ENCODE measurements around the gene RUNX1.
A peak's percentile ranks its signal among the peaks of the same experiment; 100 is the strongest.
"Not testable (repeated sequence)": the region's sequence is repeated elsewhere in the genome, so short reads cannot be mapped to it uniquely, and the experiment has no call there.

RUNX1 gene

DNA sequence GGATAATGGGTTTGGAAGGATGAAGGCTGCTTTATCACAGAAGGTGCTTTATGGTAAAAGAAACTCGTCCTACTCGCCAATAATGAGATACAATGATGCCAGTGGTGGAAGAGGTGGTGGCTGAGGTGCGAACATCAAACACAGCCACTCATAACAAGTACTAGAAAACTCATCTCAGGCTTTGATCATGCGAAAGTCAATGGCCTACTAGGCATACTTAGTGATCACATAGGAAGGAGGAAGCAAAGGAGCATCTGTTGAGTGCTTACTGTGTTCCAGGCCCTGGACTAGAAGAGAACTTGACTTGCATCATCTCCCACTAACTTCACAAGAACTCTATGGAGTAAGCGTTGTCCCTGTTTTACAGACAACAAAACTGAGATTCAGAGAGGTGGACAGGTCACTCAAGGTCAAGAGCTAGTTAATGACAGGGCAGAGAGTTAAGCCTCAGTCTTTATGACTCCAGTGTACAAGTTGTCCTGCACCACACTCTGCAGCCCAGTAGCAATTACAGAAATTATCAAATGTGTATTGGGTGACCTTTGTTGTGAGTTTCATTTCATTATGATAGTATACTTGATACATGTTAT lies 33.6 kb downstream of the RUNX1 start:
- peak; percentile 69 for DNase-seq

DNA sequence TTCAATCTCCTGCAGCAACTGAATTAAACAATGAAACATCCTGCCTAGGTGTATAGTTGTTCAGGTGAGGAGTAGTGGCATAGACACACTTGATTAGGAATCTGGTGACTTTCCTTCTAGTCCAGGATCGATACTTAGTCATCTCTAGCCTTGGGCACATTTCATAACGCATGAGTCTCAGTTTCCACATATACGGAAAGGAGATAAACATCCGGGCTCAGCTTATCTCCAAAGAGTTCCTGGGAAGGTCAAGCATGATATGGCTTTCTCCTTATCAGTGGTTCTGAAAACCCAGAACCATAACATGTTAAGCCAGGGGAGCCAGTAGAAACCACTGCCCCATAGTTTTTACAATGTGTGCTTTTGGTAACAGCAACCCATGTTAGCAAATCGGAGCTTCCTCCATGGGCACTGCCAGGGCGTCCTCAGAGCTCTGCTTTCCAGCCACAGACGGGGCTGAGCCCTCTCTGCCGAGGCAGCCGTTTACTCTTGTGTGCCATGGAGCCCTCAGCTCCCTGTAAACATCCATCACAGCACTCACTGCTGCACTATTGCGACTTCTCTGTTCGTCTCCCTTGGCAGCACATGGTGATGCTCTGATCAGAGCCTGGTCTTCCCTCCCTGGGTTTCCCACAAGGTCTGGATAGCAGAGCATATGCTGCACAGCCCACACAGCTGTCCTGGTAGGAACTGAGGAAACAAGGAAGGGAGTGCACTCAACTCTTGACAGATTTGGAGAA lies 34.6 kb downstream of the RUNX1 start:
- DNase-seq = no peak

DNA sequence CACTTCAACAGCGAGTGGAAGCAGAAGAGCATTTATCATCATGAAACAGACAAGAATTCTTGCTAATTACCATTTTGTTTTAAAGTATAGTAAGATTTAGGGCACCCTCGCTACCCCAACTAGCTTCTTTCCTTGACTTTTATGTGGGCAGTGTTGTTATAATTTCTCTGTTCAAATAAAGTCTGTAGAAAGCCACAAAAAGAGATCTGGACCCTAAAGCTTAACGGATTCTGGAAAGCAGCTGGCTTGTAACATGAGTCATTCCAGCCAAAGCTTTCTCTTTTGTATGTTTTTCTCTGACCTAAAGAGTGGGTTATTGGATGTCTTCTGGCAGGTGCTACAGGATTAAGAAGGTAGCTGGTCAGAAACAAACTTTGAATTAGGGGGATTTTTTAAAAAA lies 37.4 kb downstream of the RUNX1 start:
- DNase-seq = no peak

DNA sequence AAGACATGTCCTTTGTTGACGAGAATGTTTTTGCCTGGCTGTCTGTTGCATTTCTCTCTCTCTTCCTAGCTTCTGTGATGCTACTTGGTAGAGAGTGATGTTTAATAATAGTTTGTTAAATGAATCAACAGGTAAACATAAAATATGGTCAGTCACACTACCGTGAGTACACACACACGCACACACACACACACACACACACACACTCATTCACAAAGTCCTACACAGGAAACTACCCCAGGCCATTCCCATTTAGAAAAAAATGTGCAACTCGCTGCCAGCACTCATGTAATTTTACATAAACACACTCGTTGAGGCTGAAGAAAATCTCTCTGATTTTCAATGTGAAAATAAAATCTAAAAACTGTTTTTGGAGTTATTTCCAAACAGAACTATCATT lies 38.7 kb downstream of the RUNX1 start:
- no peak for DNase-seq

DNA sequence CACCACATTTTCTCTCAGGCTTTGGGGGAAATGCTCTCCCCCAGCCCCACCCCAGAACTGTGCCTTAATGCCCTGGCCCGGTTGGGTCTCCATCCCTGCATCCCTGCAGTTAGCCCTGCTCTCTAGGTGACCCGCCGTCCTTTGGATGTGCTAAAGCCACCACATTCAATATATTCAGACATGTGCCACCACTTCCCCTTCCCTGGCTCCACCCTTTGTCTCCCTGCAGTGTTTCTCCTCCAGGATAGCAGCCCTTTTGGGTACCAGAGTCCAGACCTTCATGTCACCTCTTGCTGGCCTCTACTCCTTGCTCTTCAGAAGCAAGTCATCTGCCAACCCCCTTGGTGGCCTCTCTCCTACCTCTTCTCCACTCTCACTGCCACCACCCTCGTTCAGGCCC lies 41.8 kb downstream of the RUNX1 start:
- no peak for DNase-seq

DNA sequence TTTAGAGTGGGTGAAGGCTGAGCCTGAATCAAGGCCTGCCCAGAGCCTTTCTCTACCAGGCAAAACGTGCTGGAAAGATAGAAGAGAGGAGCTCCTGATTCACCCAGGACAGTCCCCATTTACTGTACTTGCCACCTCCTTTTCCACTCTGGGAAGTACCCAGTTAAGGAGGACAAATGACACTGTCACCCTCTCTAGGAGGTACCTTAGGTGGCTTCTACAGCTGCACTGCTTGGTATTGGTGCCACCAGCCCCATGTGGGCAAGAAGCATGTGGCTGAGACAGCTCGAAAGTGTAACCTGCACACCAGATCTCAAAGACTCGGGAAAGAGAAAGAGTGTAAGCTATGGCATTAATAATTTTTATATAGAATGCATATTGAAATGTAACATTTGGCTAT lies 42.3 kb downstream of the RUNX1 start:
- no peak for DNase-seq

DNA sequence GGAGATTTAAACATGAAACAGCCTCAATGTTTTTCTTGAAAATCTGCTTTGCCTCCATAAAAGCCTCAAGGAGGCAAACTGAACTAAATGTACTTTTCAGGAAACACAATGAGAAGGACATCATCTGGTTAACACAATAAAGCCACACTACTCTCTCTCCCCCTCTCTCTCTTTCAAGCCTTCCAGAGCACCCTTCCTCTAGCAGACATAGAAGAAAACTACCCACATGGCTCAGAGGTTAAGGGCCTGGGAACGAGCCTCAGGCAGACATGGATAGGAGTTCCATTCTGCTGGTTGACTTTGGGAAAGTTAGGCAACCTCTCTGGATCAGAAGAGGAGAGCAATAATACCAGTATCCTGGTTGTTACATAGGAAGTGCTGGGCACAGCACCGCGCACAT lies 42.9 kb downstream of the RUNX1 start:
- DNase-seq = no peak

DNA sequence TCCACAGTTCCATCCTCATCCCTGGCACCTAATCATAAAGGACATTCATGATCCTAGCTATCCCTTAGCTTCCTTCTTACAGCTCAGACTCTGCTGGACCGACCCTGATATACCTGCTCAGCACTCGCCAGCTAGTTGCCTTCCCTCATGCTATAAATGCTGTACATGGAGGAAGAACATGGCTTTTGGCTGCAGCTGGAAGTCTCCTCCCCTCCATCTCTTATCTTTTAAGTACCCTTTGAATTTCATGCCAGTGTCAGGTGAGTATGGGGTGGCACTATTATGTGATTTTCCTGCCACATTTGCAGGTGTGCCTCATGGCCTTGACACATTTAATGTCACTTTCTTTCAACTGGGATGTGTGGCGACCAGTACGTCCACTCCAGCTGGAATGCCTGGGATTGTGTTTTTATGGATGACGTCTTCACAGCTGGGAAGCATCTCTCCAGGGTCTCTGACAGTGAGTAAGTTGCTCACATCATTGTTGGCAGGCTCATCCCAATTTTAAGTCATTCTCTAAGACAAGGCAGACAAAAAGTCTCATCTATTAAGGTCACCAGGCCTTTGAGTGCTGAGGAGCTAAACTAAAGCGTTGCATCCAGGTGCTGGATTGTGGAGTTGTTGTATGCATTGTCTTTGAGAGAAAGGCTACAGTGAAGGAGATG lies 43.4 kb downstream of the RUNX1 start:
- peak; percentile 35 for DNase-seq

DNA sequence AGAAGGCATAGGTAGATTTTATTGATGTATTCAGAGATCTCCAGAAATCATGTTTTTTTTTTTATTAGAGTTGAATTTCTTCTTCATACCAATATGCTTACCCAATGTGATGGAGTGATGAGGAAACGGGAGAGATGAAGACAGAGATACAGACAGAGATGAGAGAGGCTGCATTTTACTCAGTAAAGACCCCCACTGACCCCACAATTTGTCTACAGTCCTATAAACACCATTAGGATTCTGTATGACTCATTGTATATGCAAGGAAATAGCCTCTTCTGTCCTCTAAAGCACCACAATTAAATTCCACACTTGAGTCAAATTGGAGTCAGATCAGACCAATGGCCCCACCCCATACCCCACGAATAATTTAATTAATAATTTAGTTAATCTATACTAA lies 44.0 kb downstream of the RUNX1 start:
- no peak for DNase-seq

DNA sequence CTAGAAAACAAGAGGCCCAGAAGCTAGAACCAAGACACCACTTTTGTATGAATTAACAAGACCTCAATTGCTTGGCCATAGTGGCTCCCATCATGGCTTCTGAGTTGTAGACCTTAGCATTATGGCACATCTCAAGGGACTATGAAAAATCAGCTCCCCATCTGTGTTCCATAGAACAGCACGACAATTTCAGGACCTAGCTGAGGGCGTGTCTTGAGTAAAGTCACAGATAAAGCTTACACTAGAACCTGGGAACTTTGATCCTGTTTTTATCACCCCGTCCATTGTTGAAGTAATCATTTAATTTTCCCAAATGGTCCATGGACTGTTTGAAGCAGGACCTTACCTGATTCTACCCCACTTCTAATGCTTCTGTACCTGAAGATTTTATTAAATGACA lies 44.8 kb downstream of the RUNX1 start:
- no peak for DNase-seq

DNA sequence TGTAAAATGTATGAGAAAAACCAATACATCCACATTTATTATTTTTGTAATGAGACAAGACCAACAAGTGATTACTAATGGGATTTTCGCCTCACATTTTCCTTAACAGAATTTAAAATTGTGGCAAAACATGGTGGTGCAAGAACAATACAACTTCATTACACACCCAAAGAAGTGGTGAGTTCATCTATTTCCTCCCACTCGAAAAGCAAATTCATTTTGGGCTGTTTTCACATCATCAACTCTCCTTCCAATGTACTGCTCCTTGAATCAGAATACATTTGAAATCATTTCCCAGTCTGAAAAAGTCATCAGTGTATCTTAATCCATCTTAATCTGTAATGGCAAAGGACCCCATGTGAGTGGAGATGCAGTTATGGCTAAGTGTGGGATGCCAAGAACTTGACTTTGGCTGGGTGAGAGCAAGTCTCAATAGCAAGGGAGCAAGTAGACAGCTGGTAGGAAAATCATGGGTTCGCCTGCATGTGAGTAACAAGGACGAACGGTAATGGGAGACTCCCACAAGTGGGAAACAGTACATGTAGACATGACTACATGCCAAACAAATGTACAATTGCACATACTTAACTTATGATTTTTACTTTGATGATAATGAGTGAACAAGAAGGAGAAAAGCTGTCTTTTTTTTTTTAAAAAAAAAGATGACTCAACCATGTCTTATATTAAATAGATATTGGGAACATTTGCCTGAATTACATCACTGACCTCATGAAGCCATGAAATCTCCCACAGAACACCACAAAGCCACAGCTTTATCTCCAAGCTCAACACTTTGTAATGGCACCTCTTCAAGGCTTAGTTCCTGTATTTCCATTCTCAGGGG lies 46.0 kb downstream of the RUNX1 start:
- DNase-seq = no peak

DNA sequence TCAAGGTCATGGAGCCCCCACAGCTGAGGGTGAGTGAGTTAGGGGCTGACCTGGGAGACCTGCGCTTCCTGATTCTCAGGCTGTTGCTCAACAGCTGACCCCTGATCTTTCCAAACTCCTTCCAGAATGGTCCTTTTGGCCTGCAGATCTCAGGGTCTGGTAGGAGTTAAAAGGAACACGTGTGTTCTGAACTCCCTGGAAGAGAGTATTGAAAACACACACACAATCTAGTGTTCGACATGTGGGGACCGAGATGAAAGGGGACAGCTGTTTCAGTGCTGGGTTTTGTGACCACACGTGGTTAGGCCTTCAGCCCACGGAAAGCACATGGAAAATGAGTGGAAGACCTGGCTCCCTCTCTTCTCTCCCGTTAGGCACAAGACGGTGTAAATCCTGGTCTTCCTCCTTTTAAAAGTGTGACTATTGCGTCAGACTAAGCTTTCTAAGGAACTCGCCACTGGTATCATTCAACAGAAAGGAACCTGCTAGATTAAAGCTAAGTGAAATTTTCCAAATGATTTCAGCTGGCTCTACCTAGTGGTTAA lies 49.6 kb downstream of the RUNX1 start:
- no peak for DNase-seq

DNA sequence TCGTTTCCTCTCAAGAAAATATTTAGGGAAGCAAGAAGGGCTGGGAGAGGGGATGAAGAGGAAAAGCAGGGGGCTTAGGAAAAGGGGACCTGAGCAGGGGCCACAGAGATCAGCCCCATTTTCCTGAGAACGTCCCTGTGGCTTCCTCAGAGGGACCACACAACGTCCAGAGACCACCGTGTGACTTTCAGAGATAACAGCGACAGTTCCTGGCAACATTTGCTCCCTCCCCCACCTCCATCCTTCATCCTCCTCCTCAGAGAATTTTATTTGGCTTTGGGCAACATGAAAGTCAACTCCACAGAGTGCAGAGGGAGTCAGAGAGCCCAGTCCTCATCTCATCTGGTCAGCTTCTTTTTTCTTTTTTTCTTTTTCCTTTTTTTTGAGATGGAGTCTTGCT lies 50.9 kb downstream of the RUNX1 start:
- DNase-seq = no peak

DNA sequence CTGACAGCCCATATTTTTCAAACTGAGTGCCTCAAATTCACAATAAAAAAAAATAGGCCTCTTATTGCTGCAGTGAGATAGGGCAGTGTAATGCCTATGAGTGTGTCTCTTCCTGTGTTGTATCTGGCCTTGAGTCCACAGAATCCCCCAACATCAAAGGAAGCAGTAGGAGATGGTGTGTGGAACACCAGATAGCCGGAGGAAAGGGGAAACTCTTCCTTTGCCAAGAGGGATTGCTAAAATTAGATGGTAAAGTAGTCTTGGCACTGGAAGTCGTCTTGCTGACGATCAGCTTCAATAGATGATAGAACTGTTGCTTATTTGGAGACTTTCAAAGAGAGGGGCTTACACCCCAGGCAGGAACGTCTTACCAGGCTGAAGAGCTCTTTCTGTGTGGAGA lies 51.8 kb downstream of the RUNX1 start:
- DNase-seq = no peak

DNA sequence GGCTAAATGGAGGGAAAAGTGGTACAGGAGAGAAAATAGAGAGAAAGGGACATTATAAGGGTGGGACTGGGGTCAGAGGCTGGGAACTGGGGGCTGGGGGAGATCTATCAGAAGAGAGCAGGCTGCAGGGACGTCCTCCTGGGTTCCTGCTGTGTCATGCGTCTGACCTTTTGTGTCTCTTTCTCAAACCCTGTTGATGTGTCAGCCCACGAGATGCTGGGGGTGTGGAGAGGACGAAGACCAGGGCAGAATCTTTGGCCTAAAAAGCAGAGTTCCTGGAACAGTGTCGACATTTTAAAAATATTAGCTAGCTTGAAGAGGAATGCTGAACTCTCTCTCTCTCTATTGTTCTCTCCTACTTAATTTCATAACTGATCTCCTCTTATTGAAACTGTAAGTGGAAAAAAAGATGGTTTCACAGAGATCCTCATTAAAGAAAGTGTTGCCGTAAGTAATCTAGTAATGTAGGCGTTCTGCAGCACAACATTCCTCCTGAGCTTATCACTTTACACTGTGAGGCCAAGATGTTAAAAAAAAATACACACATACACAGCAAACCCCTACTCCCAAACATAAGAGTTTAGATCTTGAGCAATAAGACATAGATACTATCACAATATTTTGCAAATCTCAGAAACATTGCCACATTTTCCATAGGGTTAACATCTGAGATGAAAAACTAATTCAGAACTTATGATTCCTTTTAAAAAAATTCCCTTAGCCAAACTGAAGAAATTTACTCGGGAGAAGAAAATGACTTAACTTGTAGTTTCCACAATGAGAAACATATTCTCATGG lies 52.6 kb downstream of the RUNX1 start:
- DNase-seq = no peak

DNA sequence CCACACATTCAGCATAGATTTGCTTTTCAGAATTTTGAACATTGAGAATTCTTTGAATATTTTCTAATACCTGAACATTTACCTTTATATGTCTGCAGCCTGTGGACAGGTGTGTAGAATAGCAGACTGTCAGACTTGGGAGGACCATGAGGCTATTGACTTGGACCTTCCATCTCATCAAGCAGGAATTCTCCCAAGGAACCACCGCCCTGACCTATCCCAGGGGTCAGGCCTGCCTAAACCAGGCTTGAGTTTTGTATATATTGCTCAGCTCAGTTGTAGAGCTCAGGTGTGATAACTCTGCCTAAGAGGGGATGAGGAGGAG lies 53.2 kb downstream of the RUNX1 start:
- no peak for DNase-seq

DNA sequence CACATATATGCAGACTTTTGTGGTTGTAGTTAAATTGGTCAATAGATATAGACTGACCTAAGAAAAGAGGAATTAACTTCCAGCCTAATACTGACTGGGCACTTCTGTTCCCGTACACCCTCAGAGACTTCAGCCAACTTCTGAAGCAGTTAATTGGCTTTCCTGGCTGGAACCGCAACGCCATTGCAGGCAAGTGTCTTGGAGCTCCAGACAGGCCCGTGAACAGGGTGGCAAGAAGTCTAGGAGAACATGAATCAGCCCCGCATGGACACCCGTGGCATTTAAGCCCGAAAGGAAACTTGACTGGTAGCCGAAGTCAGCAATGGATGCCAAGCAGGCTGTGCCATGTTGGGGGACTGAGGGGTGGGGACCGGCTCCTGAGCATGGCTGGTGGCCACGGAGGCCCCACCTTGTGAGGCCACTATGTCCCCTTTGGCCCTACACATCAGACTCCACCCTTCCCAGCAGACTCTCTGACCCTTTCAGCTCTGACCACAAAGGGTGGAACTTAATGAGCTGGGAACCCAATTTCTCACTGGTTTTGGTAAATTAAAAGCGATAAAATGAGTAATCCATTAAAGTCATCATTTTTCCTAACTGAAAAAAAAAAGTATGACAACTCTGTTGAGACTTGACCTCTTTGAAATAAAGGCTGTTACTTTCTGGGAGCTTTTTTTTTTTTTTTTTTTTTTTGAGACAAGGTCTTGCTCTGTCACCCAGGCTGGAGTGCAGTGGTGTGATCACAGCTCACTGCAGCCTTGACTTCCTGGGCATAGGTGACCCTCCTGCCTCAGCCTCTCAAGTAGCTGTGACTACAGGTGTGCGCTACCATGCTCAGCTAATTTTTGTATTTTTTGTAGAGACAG lies 54.1 kb downstream of the RUNX1 start:
- no peak for DNase-seq

DNA sequence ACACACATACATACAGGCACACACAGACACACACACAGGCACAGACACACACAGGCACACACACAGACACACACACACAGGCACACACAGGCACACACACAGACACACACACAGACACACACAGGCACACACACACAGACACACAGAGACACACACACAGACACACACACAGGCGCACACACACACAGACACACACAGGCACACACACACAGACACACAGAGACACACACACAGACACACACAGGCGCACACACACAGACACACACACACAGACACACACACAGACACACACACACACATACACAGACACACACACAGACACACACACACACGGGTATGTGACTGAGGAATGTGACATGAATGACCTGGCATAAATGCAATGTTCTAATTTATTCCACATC lies 55.6 kb downstream of the RUNX1 start:
- not testable (repeated sequence) for DNase-seq

DNA sequence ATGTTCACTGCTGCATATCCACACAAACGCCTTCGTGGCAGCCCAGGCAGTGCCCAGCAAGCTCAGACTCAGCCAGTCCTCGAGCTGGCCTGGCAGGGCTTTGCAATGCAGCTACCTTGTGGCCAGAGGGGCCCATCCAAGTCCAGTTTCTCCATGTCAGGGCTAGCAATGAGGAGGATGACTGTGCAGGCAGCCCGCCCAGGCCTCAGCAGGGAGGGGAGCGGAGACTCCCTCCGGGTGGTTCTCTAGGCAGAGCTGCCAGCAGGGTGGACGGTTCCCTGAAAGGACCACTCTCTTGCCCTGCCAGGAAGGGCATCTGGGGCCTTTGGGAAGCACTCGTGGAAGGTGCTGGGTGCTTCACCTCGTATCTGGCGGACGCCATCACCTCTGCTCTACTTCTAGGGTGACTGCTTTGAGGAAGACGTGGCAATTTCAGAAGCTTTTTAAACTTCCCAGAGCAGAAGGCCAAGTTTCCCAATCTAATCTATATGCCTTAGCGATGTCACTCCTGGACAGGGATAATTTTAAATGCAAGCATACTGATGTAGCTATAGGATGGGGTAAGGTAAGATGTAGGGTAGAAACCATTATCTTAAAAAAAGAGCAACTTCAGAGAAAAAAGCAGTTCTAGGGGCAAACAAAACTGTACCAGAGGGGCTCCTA lies 56.2 kb downstream of the RUNX1 start:
- no peak for DNase-seq

DNA sequence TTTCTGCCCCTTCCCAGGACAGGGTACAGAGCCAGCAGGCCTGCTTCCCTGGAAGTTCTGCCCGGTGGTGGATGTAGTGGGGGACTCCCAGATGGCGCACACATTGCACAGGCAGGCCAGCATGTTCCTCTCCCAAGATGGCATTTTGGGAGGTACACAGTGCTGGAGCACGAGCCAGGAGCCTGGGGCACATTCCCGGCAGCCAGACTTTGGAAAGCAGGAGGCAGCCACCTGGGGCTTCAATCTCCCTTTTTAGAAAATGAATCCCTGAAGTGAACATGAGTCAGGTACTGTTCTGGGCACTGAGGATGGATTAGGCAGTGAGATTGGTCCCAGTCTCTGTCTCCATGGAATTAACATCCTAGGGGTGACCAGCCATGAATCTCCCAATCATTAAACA lies 56.9 kb downstream of the RUNX1 start:
- DNase-seq = no peak

DNA sequence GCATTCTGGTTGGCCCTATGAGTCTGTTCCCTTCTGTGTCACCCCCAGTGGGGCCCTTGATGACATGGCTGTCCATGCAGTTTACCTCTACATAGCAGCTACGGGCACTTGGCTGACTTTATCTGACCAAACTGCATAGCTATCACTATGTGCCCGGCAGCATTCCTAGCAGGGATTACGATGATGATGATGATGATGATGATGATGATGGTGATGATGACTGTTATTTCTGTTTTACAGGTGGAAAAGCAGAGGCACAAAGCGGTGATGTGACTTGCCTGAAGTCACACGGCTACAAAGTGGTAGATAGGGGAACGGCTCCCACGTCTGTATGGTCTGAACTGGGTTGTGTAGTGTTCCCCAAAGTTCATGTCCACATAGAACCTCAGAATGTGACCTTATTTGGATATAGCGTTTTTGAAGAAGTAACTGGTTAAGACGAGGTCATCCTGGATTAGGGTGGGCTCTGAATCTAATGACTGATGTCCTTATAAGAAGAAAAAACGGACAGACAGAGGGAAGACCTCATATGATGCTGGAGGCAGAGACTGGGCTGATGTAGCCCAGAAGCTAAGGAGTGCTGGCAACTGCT lies 57.6 kb downstream of the RUNX1 start:
- DNase-seq = no peak
